Mucosa of descending colon (tissue), 3 donors: ENCODE results near the gene ERICH6B. TPM values are rescaled to one million over a fixed set of nuclear protein-coding genes. Genes with fewer than 3 reads are reported as not detected.
"Not testable (repeated sequence)": the region's sequence is repeated elsewhere in the genome, so short reads cannot be mapped to it uniquely, and the experiment has no call there.

Source experiments
- ATAC-seq: fragments of 200-7000 bp; cut with Tn5 transposase; one replicate; pipeline ENCODE4 v1.9.1; 2020; ENCODE audit warnings: mild to moderate bottlenecking, moderate library complexity
- DNase-seq, 3 donors: peaks; one replicate each; pipeline ENCODE4 v3.0.0-alpha.2; 2020
- H3K36me3 ChIP-seq: fragments of 200-600 bp; one replicate; pipeline ENCODE4 v1.8.0; 2021; ENCODE audit warnings: low read depth, mild to moderate bottlenecking
- H3K4me1 ChIP-seq: fragments of 200-600 bp; one replicate; pipeline ENCODE4 v1.8.0; 2021; ENCODE audit warnings: low read depth, mild to moderate bottlenecking
- H3K4me3 ChIP-seq: fragments of 200-600 bp; one replicate; pipeline ENCODE4 v1.8.0; 2021; ENCODE audit warnings: mild to moderate bottlenecking
- H3K9me3 ChIP-seq: fragments of 200-600 bp; one replicate; pipeline ENCODE4 v1.8.0; 2021; ENCODE audit warnings: mild to moderate bottlenecking
- intact Hi-C, 2 donors: fragments of 100-400 bp; cut with DNase I in 1 of 2; cut with micrococcal nuclease in 1 of 2; formaldehyde crosslinking; loops; one replicate each; pipeline versions ENCODE4 v1.11.0 to v1.11.1; 2022; cut with DNase I, micrococcal nuclease
- long read RNA-seq, 2 donors: library from polyadenylated mRNA; unstranded; transcript quantifications; one replicate each; pipeline ENCODE4 v2.0.0, GENCODE V29; 2019 to 2021
- total RNA-seq, 3 donors: library from RNA; stranded (reverse); fragmentation: NEBNext Ultra II Directional in 2 of 3; extraction: Animal tissue kit (Norgen Biotek cat#: 25700) in 2 of 3; gene quantifications; one replicate each; pipeline versions ENCODE4 v1.2.1 to v1.2.4, GENCODE V29; 2021 to 2023
- TF ChIP-seq, protein P1 (sequence below): fragments of 200-600 bp; IDR thresholded peaks from one replicate; pipeline ENCODE4 v1.8.0; 2022; ENCODE audit warnings: antibody characterized with exemption, mild to moderate bottlenecking
- donor health status: DM: no; HTN: no; CAD: no; lungs with moderate emphysema.
- donor health status: DM: no; HTN: no; CAD: no.
- donor health status: DM: no; HTN: yes; CAD: no.

The ERICH6B gene
- total RNA-seq, result not detected
- long read RNA-seq, donor 1, result 0 reads
- long read RNA-seq, donor 2, result 0 reads

DNA sequence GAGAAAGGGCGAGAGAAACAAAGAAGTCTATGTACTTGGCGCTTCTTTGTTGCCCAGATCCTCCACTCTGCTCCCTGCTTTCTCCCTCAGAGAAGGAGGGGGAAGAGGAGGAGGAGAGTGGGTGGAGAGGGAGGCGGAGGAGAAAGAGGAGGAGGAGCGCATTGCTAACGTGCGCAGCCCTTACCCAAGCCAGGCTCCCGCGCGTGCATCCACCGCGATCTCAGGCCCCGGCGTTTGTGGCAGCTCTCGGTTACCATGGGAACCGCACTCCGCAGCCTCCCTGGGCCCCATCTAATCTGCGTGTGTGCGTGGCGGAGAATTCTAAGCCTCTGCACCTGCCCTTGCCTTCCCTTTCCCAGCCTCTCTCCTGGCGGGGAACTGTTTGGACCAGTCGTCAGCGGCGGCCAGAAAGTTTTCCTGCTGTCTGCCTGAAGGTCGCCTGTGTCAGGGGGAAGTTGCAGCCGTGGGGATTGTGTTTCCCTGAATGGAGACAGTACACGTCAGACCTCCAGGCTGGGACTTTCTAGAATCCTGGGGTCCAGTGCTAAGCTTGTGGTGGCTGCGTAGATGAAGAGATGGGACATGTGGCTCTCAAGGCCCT is at the start of gene ERICH6B:
TSS of gene ERICH6B (minus strand) at position 239 of the 601 bp plus-strand sequence. CDS start 18,734 bp downstream, outside the sequence.
- no peak within 1 kb of the TSS for H3K4me3 ChIP-seq
- no peak for DNase-seq

DNA sequence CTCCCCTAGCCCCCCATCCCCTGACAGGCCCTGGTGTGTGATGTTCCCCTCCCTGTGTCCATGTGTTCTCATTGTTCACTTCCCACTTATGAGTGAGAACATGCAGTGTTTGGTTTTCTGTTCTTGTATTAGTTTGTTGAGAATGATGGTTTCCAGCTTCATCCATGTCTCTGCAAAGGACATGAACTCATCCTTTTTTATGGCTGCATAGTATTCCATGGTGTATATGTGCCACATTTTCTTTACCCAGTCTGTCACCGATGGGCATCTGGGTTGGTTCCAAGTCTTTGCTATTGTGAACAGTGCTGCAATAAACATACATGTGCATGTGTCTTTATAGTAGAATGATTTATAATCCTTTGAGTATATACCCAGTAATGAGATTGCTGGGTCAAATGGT is 47.4 kb upstream of the ERICH6B start:
- H3K4me3 ChIP-seq, H3K4me1 ChIP-seq, H3K36me3 ChIP-seq, H3K9me3 ChIP-seq, intact Hi-C loops, ATAC-seq, DNase-seq: not testable (repeated sequence)

More for the DNA sequence above, at the start of gene ERICH6B:
- no peaks in the 10 kb centered on the region for H3K9me3 ChIP-seq
- intact Hi-C loops, result no loop called here
- TF ChIP-seq, protein P1, sequence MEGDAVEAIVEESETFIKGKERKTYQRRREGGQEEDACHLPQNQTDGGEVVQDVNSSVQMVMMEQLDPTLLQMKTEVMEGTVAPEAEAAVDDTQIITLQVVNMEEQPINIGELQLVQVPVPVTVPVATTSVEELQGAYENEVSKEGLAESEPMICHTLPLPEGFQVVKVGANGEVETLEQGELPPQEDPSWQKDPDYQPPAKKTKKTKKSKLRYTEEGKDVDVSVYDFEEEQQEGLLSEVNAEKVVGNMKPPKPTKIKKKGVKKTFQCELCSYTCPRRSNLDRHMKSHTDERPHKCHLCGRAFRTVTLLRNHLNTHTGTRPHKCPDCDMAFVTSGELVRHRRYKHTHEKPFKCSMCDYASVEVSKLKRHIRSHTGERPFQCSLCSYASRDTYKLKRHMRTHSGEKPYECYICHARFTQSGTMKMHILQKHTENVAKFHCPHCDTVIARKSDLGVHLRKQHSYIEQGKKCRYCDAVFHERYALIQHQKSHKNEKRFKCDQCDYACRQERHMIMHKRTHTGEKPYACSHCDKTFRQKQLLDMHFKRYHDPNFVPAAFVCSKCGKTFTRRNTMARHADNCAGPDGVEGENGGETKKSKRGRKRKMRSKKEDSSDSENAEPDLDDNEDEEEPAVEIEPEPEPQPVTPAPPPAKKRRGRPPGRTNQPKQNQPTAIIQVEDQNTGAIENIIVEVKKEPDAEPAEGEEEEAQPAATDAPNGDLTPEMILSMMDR, result no peak
- H3K36me3 ChIP-seq, result no peaks in the 10 kb centered on the region
- peak; percentile 18 for ATAC-seq
- H3K4me1 ChIP-seq, result no peaks in the 10 kb centered on the region

DNA sequence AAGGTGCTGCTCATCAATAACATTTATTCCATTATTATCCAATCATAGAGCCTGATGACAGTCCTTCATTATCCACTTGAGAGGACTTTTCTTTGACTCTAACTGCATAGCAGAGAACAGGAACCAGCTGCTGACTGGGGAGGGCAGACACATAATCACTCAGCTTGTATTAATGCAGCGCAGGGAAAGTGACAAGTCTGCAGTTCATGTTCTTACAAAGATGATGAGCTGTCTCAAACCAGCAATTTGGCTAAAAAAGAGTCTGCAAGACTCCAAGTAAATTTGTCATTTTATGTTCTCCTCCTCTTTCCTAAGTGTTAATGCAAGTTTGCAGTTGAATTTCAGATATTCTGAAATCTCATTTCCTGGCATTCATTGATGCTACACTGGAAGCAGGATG is 46.6 kb upstream of the ERICH6B start:
- ATAC-seq, result no peak
- H3K9me3 ChIP-seq, result no peaks in the 10 kb centered on the region

DNA sequence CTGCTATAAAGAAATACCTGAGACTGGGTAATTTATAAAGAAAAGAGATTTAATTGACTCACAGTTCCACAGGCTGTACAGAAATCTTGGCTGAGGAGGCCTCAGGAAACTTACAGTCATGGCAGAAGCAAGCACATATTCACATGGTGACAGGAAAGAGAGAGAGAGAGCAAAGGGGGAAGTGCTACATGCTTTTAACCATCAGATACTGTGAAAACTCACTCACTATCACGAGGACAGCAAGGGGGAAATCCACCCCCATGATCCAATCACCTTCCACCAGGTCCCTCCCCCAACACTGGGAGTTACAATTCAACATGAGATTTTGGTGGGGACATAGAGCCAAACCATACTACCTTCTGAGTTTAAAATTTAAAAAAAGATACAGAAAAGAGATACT is 44.9 kb upstream of the ERICH6B start:
- H3K4me3 ChIP-seq, DNase-seq, ATAC-seq, intact Hi-C loops, H3K4me1 ChIP-seq, H3K9me3 ChIP-seq, H3K36me3 ChIP-seq: not testable (repeated sequence)

More for the DNA sequence above, 46.6 kb upstream of the ERICH6B start:
- intact Hi-C loops, result no loop called here
- no peaks in the 10 kb centered on the region for H3K36me3 ChIP-seq
- no peaks in the 10 kb centered on the region for H3K4me1 ChIP-seq
- TF ChIP-seq, protein P1, result no peak
- DNase-seq, result no peak
- H3K4me3 ChIP-seq, result no peak overlapping the region

DNA sequence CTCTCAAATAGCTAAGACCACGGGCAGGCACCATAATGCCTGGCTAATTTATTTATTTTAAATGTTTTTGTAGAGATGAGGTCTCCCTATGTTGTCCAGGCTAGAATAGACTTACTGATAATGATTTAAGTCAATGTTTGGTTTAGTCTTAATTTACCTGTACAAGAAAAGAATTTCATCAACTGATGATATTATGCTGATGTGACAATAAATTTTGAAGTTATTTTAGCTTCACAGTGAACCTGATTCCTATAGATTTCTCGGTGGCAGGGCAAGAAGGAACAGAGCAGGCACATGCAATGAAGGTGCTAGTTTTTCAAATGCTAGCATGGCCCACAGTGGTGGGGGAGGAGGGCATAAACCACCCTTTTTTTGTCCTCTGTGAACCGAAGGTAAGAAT is 44.0 kb upstream of the ERICH6B start:
- H3K4me1 ChIP-seq, result no peaks in the 10 kb centered on the region
- H3K36me3 ChIP-seq, result no peaks in the 10 kb centered on the region
- no peak overlapping the region for H3K4me3 ChIP-seq
- intact Hi-C loops, result no loop called here
- TF ChIP-seq, protein P1, result no peak
- H3K9me3 ChIP-seq, result no peaks in the 10 kb centered on the region
- ATAC-seq (no peak), DNase-seq (no peak)

DNA sequence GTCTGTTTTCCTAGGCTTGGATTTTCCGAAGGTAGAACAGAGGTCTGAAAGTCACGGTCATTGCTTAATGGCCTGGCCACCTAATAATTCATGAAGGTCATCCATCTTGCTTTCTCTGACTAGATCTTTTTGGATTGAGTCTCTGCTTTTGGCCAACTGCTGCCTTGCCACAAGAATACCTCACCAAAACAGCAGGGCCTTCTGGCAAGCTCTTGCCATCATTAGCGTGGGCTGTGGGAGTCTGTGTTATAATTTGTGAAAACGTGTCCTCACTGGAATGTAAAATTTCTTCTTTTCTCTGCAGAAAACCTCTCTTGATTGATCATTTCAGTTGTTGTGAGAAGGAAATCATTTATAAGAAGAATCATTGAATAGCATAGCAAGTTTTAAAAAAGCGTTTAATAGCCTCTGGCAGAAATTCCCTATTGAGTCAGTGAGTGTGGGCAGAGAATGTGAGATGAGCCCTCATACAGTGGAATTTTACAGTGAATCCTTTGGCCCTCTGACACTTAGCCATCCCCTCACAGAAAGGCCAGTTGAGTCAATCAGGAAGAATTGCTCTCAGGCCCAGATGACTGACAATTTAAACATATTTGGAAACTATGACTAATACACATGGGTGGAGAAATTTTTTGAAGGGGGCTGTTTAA is 43.2 kb upstream of the ERICH6B start:
- ATAC-seq, result no peak
- no peaks in the 10 kb centered on the region for H3K4me1 ChIP-seq
- TF ChIP-seq, protein P1, result no peak
- no peak overlapping the region for H3K4me3 ChIP-seq
- no peak for DNase-seq
- H3K9me3 ChIP-seq, result no peaks in the 10 kb centered on the region
- no peaks in the 10 kb centered on the region for H3K36me3 ChIP-seq
- intact Hi-C loops, result no loop called here
